Astrocyte (in vitro differentiated cells and primary cell): ENCODE results near the gene VEPH1. TPM values are rescaled to one million over a fixed set of nuclear protein-coding genes. Genes with fewer than 3 reads are reported as not detected.
A peak's percentile ranks its signal among the peaks of the same experiment; 100 is the strongest.

Experiments used
- DNase-seq: peaks from one replicate; pipeline ENCODE4 v3.0.0-alpha.2; 2010; ENCODE audit warnings: low read depth
- FAIRE-seq: peaks from 2 replicates; lab custom pipeline; 2011; peaks lifted over from hg19 to GRCh38; lab: Jason Lieb, UNC
- H2AFZ ChIP-seq: 2 replicates; pipeline ENCODE4 v1.6.0; 2012; ENCODE audit warnings: low read depth, low read length, inconsistent platforms
- H3K27ac ChIP-seq: 2 replicates; pipeline ENCODE4 v1.5.1; 2011; ENCODE audit warnings: low read depth, low read length, inconsistent platforms
- H3K27me3 ChIP-seq: 2 replicates; pipeline ENCODE4 v1.6.0; 2011; ENCODE audit warnings: low read length, inconsistent platforms; ENCODE audit not compliant: insufficient read depth
- H3K36me3 ChIP-seq: 2 replicates; pipeline ENCODE4 v1.5.1; 2011; ENCODE audit warnings: low read length, inconsistent platforms; ENCODE audit not compliant: insufficient read depth
- H3K4me1 ChIP-seq: 2 replicates; pipeline ENCODE4 v1.5.1; 2011; ENCODE audit warnings: low read length, inconsistent platforms; ENCODE audit not compliant: insufficient read depth
- H3K4me2 ChIP-seq: 2 replicates; pipeline ENCODE4 v1.6.0; 2012; ENCODE audit warnings: low read length, inconsistent platforms
- H3K4me3 ChIP-seq: 2 replicates; pipeline ENCODE4 v1.5.1; 2011; ENCODE audit warnings: low read depth, mild to moderate bottlenecking, low read length, inconsistent platforms; ENCODE audit not compliant: insufficient read depth
- H3K79me2 ChIP-seq: 2 replicates; pipeline ENCODE4 v1.6.0; 2012; ENCODE audit warnings: mild to moderate bottlenecking, low read length, inconsistent platforms; ENCODE audit not compliant: insufficient read depth
- H3K9ac ChIP-seq: 2 replicates; pipeline ENCODE4 v1.6.0; 2012; ENCODE audit warnings: mild to moderate bottlenecking, low read length, inconsistent platforms
- H3K9me3 ChIP-seq: 2 replicates; pipeline ENCODE4 v1.5.1; 2012; ENCODE audit warnings: low read depth, mild to moderate bottlenecking, low read length, inconsistent platforms; ENCODE audit not compliant: insufficient read depth
- H4K20me1 ChIP-seq: 2 replicates; pipeline ENCODE4 v1.6.0; 2012; ENCODE audit warnings: low read length, inconsistent platforms; ENCODE audit not compliant: insufficient read depth
- H3K27ac Mint-ChIP-seq: one replicate; pipeline ENCODE4 v1.8.0; 2021; ENCODE audit warnings: mild to moderate bottlenecking, mixed read lengths; ENCODE audit not compliant: unreplicated experiment
- H3K27me3 Mint-ChIP-seq: one replicate; pipeline ENCODE4 v1.8.0; 2021; ENCODE audit warnings: low read depth, mixed read lengths; ENCODE audit not compliant: unreplicated experiment
- H3K36me3 Mint-ChIP-seq: one replicate; pipeline ENCODE4 v1.8.0; 2021; ENCODE audit warnings: low read depth, mixed read lengths; ENCODE audit not compliant: unreplicated experiment
- H3K4me1 Mint-ChIP-seq: one replicate; pipeline ENCODE4 v1.8.0; 2021; ENCODE audit warnings: low read depth, mixed read lengths; ENCODE audit not compliant: unreplicated experiment
- H3K4me3 Mint-ChIP-seq: one replicate; pipeline ENCODE4 v1.8.0; 2021; ENCODE audit warnings: mild to moderate bottlenecking, moderate library complexity, mixed read lengths; ENCODE audit not compliant: unreplicated experiment
- H3K9me3 Mint-ChIP-seq: one replicate; pipeline ENCODE4 v1.8.0; 2021; ENCODE audit warnings: mild to moderate bottlenecking, mixed read lengths; ENCODE audit not compliant: unreplicated experiment
- EZH2 ChIP-seq: IDR thresholded peaks from 2 replicates; pipeline ENCODE4 v1.6.1; 2012; ENCODE audit warnings: mild to moderate bottlenecking, low read length, inconsistent platforms; ENCODE audit not compliant: insufficient read depth
- total RNA-seq: library from RNA; stranded (reverse); gene quantifications from 2 replicates; pipeline ENCODE4 v1.2.1, GENCODE V29; 2021
- TF ChIP-seq, protein P1 (sequence below): IDR thresholded peaks from 2 replicates; pipeline ENCODE4 v1.5.1; 2011; ENCODE audit warnings: low read depth, mild to moderate bottlenecking, inconsistent platforms, low read length, moderate library complexity; ENCODE audit not compliant: insufficient read depth

VEPH1 gene
- total RNA-seq, 1 donor from 2014 or later = 9.4 TPM

DNA sequence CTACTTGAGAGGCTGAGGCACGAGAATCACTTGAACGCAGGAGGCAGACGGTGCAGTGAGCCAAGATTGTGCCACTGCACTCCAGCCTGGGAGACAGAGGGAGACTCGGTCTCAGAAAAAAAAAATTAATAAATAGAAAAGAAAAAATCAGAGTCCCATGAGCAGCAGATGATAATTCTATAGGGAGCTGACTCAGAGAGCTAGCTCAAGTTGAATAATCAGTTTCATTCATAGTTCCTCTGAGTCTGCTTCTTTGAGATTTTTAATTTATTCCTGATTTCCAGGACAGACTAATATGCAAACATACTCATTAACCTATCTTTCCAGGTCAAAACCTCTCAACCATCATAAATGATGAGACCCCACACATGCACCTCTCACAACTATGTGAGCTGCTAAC is 121.6 kb downstream of the VEPH1 start:
- no peak overlapping the region for H3K9ac ChIP-seq
- H3K79me2 ChIP-seq = no peaks in the 10 kb centered on the region
- H3K27me3 ChIP-seq = no peaks in the 10 kb centered on the region
- no peak overlapping the region for H3K4me2 ChIP-seq
- peaks cover 4% of the 10 kb centered on the region for H3K36me3 ChIP-seq
- Mint-ChIP-seq H3K27ac (no peak overlapping the region), H3K27me3 (no peaks in the 10 kb centered on the region), H3K9me3 (no peaks in the 10 kb centered on the region), H3K4me1 (no peaks in the 10 kb centered on the region), H3K36me3 (no peaks in the 10 kb centered on the region), H3K4me3 (no peak overlapping the region)
- no peaks in the 10 kb centered on the region for H4K20me1 ChIP-seq
- no peak overlapping the region for H3K4me3 ChIP-seq
- no peaks in the 10 kb centered on the region for H3K9me3 ChIP-seq
- H2AFZ ChIP-seq = no peak overlapping the region
- DNase-seq (no peak), FAIRE-seq (no peak)
- TF ChIP-seq, protein P1, sequence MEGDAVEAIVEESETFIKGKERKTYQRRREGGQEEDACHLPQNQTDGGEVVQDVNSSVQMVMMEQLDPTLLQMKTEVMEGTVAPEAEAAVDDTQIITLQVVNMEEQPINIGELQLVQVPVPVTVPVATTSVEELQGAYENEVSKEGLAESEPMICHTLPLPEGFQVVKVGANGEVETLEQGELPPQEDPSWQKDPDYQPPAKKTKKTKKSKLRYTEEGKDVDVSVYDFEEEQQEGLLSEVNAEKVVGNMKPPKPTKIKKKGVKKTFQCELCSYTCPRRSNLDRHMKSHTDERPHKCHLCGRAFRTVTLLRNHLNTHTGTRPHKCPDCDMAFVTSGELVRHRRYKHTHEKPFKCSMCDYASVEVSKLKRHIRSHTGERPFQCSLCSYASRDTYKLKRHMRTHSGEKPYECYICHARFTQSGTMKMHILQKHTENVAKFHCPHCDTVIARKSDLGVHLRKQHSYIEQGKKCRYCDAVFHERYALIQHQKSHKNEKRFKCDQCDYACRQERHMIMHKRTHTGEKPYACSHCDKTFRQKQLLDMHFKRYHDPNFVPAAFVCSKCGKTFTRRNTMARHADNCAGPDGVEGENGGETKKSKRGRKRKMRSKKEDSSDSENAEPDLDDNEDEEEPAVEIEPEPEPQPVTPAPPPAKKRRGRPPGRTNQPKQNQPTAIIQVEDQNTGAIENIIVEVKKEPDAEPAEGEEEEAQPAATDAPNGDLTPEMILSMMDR = no peak
- TF ChIP-seq EZH2 = no peak
- no peak overlapping the region for H3K27ac ChIP-seq
- no peaks in the 10 kb centered on the region for H3K4me1 ChIP-seq

GRCh38 chr3:157379525-157380140 is 123.6 kb downstream of the VEPH1 start:
- no peak overlapping the region for H3K4me3 Mint-ChIP-seq
- Histone ChIP-seq H3K9me3 (no peaks in the 10 kb centered on the region), H3K27me3 (no peaks in the 10 kb centered on the region), H3K4me2 (no peak overlapping the region), H3K4me1 (peaks cover 10% of the 10 kb centered on the region), H4K20me1 (no peaks in the 10 kb centered on the region), H3K27ac (no peak overlapping the region), H3K4me3 (no peak overlapping the region), H3K36me3 (peaks cover 4% of the 10 kb centered on the region), H2AFZ (no peak overlapping the region), H3K79me2 (no peaks in the 10 kb centered on the region), H3K9ac (no peak overlapping the region)
- TF ChIP-seq EZH2 = no peak
- TF ChIP-seq, protein P1 = no peak
- H3K36me3 Mint-ChIP-seq = no peaks in the 10 kb centered on the region
- DNase-seq (no peak), FAIRE-seq (no peak)
- H3K4me1 Mint-ChIP-seq = no peaks in the 10 kb centered on the region
- H3K9me3 Mint-ChIP-seq = no peaks in the 10 kb centered on the region
- no peak overlapping the region for H3K27ac Mint-ChIP-seq
- no peaks in the 10 kb centered on the region for H3K27me3 Mint-ChIP-seq

GRCh38 chr3:157376603-157377300 is 126.5 kb downstream of the VEPH1 start:
- no peaks in the 10 kb centered on the region for H3K79me2 ChIP-seq
- H3K27ac ChIP-seq = no peak overlapping the region
- Mint-ChIP-seq H3K9me3 (no peaks in the 10 kb centered on the region), H3K36me3 (no peaks in the 10 kb centered on the region), H3K27ac (no peak overlapping the region), H3K27me3 (no peaks in the 10 kb centered on the region), H3K4me3 (no peak overlapping the region), H3K4me1 (no peaks in the 10 kb centered on the region)
- H4K20me1 ChIP-seq = no peaks in the 10 kb centered on the region
- H3K27me3 ChIP-seq = no peaks in the 10 kb centered on the region
- H3K9ac ChIP-seq = no peak overlapping the region
- no peak overlapping the region for H2AFZ ChIP-seq
- no peaks in the 10 kb centered on the region for H3K9me3 ChIP-seq
- peak overlapping the region; percentile 4 for H3K4me2 ChIP-seq
- H3K4me1 ChIP-seq = peaks cover 19% of the 10 kb centered on the region
- no peak overlapping the region for H3K4me3 ChIP-seq
- peak; percentile 20 for DNase-seq
- TF ChIP-seq, protein P1 = no peak
- no peak for TF ChIP-seq EZH2
- no peak for FAIRE-seq
- H3K36me3 ChIP-seq = peaks cover 4% of the 10 kb centered on the region
